Activated B cell treated with CpG ODN at 0.5 μM for 24 hours (primary cell): ENCODE results near the gene RNMT. TPM values are rescaled to one million over a fixed set of nuclear protein-coding genes. Genes with fewer than 3 reads are reported as not detected.

Source experiments
- ATAC-seq: fragments of 200-7000 bp; cut with Tn5 transposase; one replicate; pipeline ENCODE4 v1.10.0; 2021; ENCODE audit warnings: low read depth, mild to moderate bottlenecking, moderate library complexity
- CTCF ChIA-PET: fragments of 350-600 bp; sonication (Branson Sonifier 250); formaldehyde crosslinking; loops from one replicate; lab custom pipeline; 2021; ENCODE audit warnings: antibody characterized with exemption; lab: Charles Lee
- POLR2A ChIA-PET: fragments of 350-600 bp; sonication (Branson Sonifier 250); formaldehyde crosslinking; loops from one replicate; lab custom pipeline; 2021; ENCODE audit warnings: antibody characterized with exemption; lab: Charles Lee
- DNase-seq: peaks from one replicate; pipeline ENCODE4 v3.0.0; 2022
- H3K27ac Mint-ChIP-seq: one replicate; pipeline ENCODE4 v1.8.0; 2020; ENCODE audit warnings: mixed read lengths
- H3K27me3 Mint-ChIP-seq: one replicate; pipeline ENCODE4 v1.8.0; 2021; ENCODE audit warnings: mixed read lengths
- H3K36me3 Mint-ChIP-seq: one replicate; pipeline ENCODE4 v1.8.0; 2021; ENCODE audit warnings: low read depth, mixed read lengths
- H3K4me1 Mint-ChIP-seq: one replicate; pipeline ENCODE4 v1.8.0; 2021; ENCODE audit warnings: mixed read lengths
- H3K4me3 Mint-ChIP-seq: one replicate; pipeline ENCODE4 v1.8.0; 2020; ENCODE audit warnings: mild to moderate bottlenecking, mixed read lengths
- H3K9me3 Mint-ChIP-seq: one replicate; pipeline ENCODE4 v1.8.0; 2020; ENCODE audit warnings: mixed read lengths
- CTCF ChIP-seq: fragments of 200-600 bp; IDR thresholded peaks from one replicate; pipeline ENCODE4 v1.8.0; 2022; ENCODE audit warnings: antibody characterized with exemption, mild to moderate bottlenecking
- intact Hi-C: fragments of 100-400 bp; cut with micrococcal nuclease; formaldehyde crosslinking; loops from one replicate; pipeline ENCODE4 v1.15.1; 2024
- total RNA-seq: library from RNA; stranded (reverse); gene quantifications from 2 replicates; pipeline ENCODE4 v1.2.3, GENCODE V29; 2022

RNMT gene
- total RNA-seq, 1 donor from 2014 or later, result 45.5 TPM

- Mint-ChIP-seq H3K27ac (no peak overlapping the region), H3K27me3 (peaks cover 4% of the 10 kb centered on the region), H3K4me1 (no peaks in the 10 kb centered on the region), H3K4me3 (no peak overlapping the region), H3K36me3 (no peaks in the 10 kb centered on the region), H3K9me3 (peaks cover 4% of the 10 kb centered on the region)
- CTCF ChIA-PET, result no interaction called here
- DNase-seq (no peak), ATAC-seq (no peak)
- POLR2A ChIA-PET, result no interaction called here
- TF ChIP-seq CTCF, result no peak
- intact Hi-C loops, result no loop called here
Measured at GRCh38 chr18:13791181-13791580, 64.7 kb downstream of the RNMT start.

GRCh38 chr18:13793819-13794218 lies 67.3 kb downstream of the RNMT start:
- CTCF ChIA-PET, result no interaction called here
- H3K9me3 Mint-ChIP-seq, result no peaks in the 10 kb centered on the region
- DNase-seq, result no peak
- ATAC-seq, result no peak
- no peak overlapping the region for H3K27ac Mint-ChIP-seq
- no peak overlapping the region for H3K4me3 Mint-ChIP-seq
- H3K27me3 Mint-ChIP-seq, result peaks cover 17% of the 10 kb centered on the region
- H3K4me1 Mint-ChIP-seq, result no peaks in the 10 kb centered on the region
- POLR2A ChIA-PET, result no interaction called here
- intact Hi-C loops, result no loop called here
- TF ChIP-seq CTCF, result no peak
- no peaks in the 10 kb centered on the region for H3K36me3 Mint-ChIP-seq

- DNase-seq (no peak), ATAC-seq (no peak)
- H3K36me3 Mint-ChIP-seq, result no peaks in the 10 kb centered on the region
- intact Hi-C loops, result no loop called here
- ChIA-PET CTCF (no interaction called here), POLR2A (no interaction called here)
- H3K4me1 Mint-ChIP-seq, result peaks cover 4% of the 10 kb centered on the region
- no peaks in the 10 kb centered on the region for H3K9me3 Mint-ChIP-seq
- H3K4me3 Mint-ChIP-seq, result no peak overlapping the region
- no peak for TF ChIP-seq CTCF
- peaks cover 31% of the 10 kb centered on the region for H3K27me3 Mint-ChIP-seq
- no peak overlapping the region for H3K27ac Mint-ChIP-seq
Measured at GRCh38 chr18:13796515-13796914, 70.0 kb downstream of the RNMT start.

GRCh38 chr18:13797157-13797611 lies 70.7 kb downstream of the RNMT start:
- Mint-ChIP-seq H3K4me3 (no peak overlapping the region), H3K36me3 (no peaks in the 10 kb centered on the region), H3K27me3 (peaks cover 31% of the 10 kb centered on the region), H3K27ac (no peak overlapping the region), H3K4me1 (peaks cover 4% of the 10 kb centered on the region), H3K9me3 (no peaks in the 10 kb centered on the region)
- ATAC-seq (no peak), DNase-seq (no peak)
- ChIA-PET POLR2A (no interaction called here), CTCF (no interaction called here)
- TF ChIP-seq CTCF, result no peak
- intact Hi-C loops, result no loop called here

- H3K4me3 Mint-ChIP-seq, result no peak overlapping the region
- ATAC-seq (no peak), DNase-seq (no peak)
- H3K36me3 Mint-ChIP-seq, result no peaks in the 10 kb centered on the region
- H3K9me3 Mint-ChIP-seq, result no peaks in the 10 kb centered on the region
- H3K4me1 Mint-ChIP-seq, result peaks cover 4% of the 10 kb centered on the region
- ChIA-PET CTCF (no interaction called here), POLR2A (no interaction called here)
- H3K27me3 Mint-ChIP-seq, result peaks cover 44% of the 10 kb centered on the region
- no peak overlapping the region for H3K27ac Mint-ChIP-seq
- TF ChIP-seq CTCF, result no peak
- intact Hi-C loops, result no loop called here
Measured at GRCh38 chr18:13799396-13799795, 72.9 kb downstream of the RNMT start.
